ENCODE measurements around the gene PAQR4. TPM values are rescaled to one million over a fixed set of nuclear protein-coding genes. Genes with fewer than 3 reads are reported as not detected.

Gene PAQR4
- total and polyA plus RNA-seq, 4 donors, result 4.0 to 21.3 (median 13.1) TPM

- no peak overlapping the region for H3K27ac ChIP-seq (ENCODE audit: low read depth in 1 of 2, low read length in 1 of 2)
- 62 to 75% methylated on average over 42 of the region's 42 CpGs for WGBS, 2 donors
- peaks cover 0 to 6% (median 2%) of the 10 kb centered on the region in 5 donors for H3K4me1 ChIP-seq (ENCODE audit: control insufficient read depth in 5 of 5, insufficient read depth in 5 of 5, low read length in 5 of 5)
- H3K9me3 ChIP-seq (ENCODE audit: control insufficient read depth in 4 of 4, insufficient read depth in 3 of 4, low read length in 3 of 4), result peaks cover 0 to 2% (median 0%) of the 10 kb centered on the region in 4 donors
- DNase-seq, result peak; percentile 16 to 40 (median 25)
- no peak for TF ChIP-seq CTCF (IDR thresholded peaks at IDR 0.05; ENCODE audit: control extremely low read depth, extremely low read depth)
- H3K27me3 ChIP-seq (ENCODE audit: control insufficient read depth in 3 of 3, insufficient read depth in 3 of 3, low read length in 2 of 3), result no peaks in the 10 kb centered on the region
- H3K4me3 ChIP-seq, result no peak overlapping the region
- ATAC-seq (ENCODE audit: insufficient read depth, low FRiP score), result no peak
- peaks cover 0 to 22% (median 5%) of the 10 kb centered on the region in 4 donors for H3K36me3 ChIP-seq (ENCODE audit: control insufficient read depth in 4 of 4, insufficient read depth in 4 of 4, low read length in 4 of 4)
- no peak overlapping the region for H3K9ac ChIP-seq (ENCODE audit: insufficient read depth in 1 of 2, low read length in 2 of 2)
Measured at GRCh38 chr16:2924901-2925755, 44.0 kb upstream of the PAQR4 start.

GRCh38 chr16:2925951-2926649 is 43.0 kb upstream of the PAQR4 start:
- Histone ChIP-seq H3K4me1 (ENCODE audit: control insufficient read depth in 5 of 5, insufficient read depth in 5 of 5, low read length in 5 of 5) (peaks cover 0 to 6% (median 2%) of the 10 kb centered on the region in 5 donors), H3K27ac (ENCODE audit: low read depth in 1 of 2, low read length in 1 of 2) (no peak overlapping the region), H3K9me3 (ENCODE audit: control insufficient read depth in 4 of 4, insufficient read depth in 3 of 4, low read length in 3 of 4) (peaks cover 0 to 2% (median 0%) of the 10 kb centered on the region in 4 donors), H3K4me3 (no peak overlapping the region), H3K9ac (ENCODE audit: insufficient read depth in 1 of 2, low read length in 2 of 2) (no peak overlapping the region), H3K36me3 (ENCODE audit: control insufficient read depth in 4 of 4, insufficient read depth in 4 of 4, low read length in 4 of 4) (peaks cover 0 to 28% (median 6%) of the 10 kb centered on the region in 4 donors), H3K27me3 (ENCODE audit: control insufficient read depth in 3 of 3, insufficient read depth in 3 of 3, low read length in 2 of 3) (no peaks in the 10 kb centered on the region)
- TF ChIP-seq CTCF (IDR thresholded peaks at IDR 0.05; ENCODE audit: control extremely low read depth, extremely low read depth), result no peak
- ATAC-seq (ENCODE audit: insufficient read depth, low FRiP score) (no peak), DNase-seq (no peak)
- WGBS, 2 donors, result 74 to 78% methylated on average over 9 of the region's 9 CpGs

- H3K27ac ChIP-seq (ENCODE audit: low read depth in 1 of 2, low read length in 1 of 2), result no peak overlapping the region
- DNase-seq (no peak), ATAC-seq (ENCODE audit: insufficient read depth, low FRiP score) (no peak)
- TF ChIP-seq CTCF (IDR thresholded peaks at IDR 0.05; ENCODE audit: control extremely low read depth, extremely low read depth), result no peak
- peaks cover 0 to 28% (median 6%) of the 10 kb centered on the region in 4 donors for H3K36me3 ChIP-seq (ENCODE audit: control insufficient read depth in 4 of 4, insufficient read depth in 4 of 4, low read length in 4 of 4)
- no peak overlapping the region for H3K9ac ChIP-seq (ENCODE audit: insufficient read depth in 1 of 2, low read length in 2 of 2)
- H3K4me1 ChIP-seq (ENCODE audit: control insufficient read depth in 5 of 5, insufficient read depth in 5 of 5, low read length in 5 of 5), result peaks cover 0 to 6% (median 2%) of the 10 kb centered on the region in 5 donors
- H3K9me3 ChIP-seq (ENCODE audit: control insufficient read depth in 4 of 4, insufficient read depth in 3 of 4, low read length in 3 of 4), result peaks cover 0 to 2% (median 0%) of the 10 kb centered on the region in 4 donors
- no peak overlapping the region for H3K4me3 ChIP-seq
- no peaks in the 10 kb centered on the region for H3K27me3 ChIP-seq (ENCODE audit: control insufficient read depth in 3 of 3, insufficient read depth in 3 of 3, low read length in 2 of 3)
- 81 to 84% methylated on average over 5 of the region's 5 CpGs for WGBS, 2 donors
Measured at GRCh38 chr16:2926650-2926999, 42.5 kb upstream of the PAQR4 start.
